Prostate gland (tissue), 2 donors: Measurements from ENCODE around the gene CETP. TPM values are rescaled to one million over a fixed set of nuclear protein-coding genes. Genes with fewer than 3 reads are reported as not detected.

Experiments
- DNase-seq: peaks from one replicate; pipeline ENCODE4 v3.0.0-alpha.2; 2019; ENCODE audit warnings: low spot score
- H3K27ac ChIP-seq, 2 donors: fragments of 200-600 bp; sonication (generic); 2 replicates each; pipeline ENCODE4 v1.5.1; 2017 to 2019
- H3K27me3 ChIP-seq: fragments of 200-600 bp; sonication (generic); replicated peaks from 2 replicates; pipeline ENCODE4 v1.5.1; 2019; ENCODE audit not compliant: insufficient read depth
- H3K36me3 ChIP-seq, 2 donors: fragments of 200-600 bp; sonication (generic); 1 replicate in 1 of 2; 2 replicates in 1 of 2; pipeline versions ENCODE4 v1.5.1 to v1.8.1; 2017 to 2019
- H3K4me1 ChIP-seq: fragments of 200-600 bp; sonication (generic); replicated peaks from 2 replicates; pipeline ENCODE4 v1.5.1; 2019
- H3K4me3 ChIP-seq, 2 donors: fragments of 200-600 bp; sonication (generic); 2 replicates each; pipeline ENCODE4 v1.5.1; 2017 to 2019
- H3K9me3 ChIP-seq: fragments of 200-600 bp; sonication (generic); 2 replicates; pipeline ENCODE4 v1.5.1; 2017
- CTCF ChIP-seq, 4 experiments: fragments of 200-600 bp in 2 of 4; fragments of 450-650 bp in 2 of 4; sonication (generic) in 2 of 4; IDR thresholded peaks; 1 replicate in 3 of 4; 2 replicates in 1 of 4; pipeline ENCODE4 v1.5.1; 2016 to 2019; ENCODE audit warnings: antibody characterized with exemption in 4 of 4, mild to moderate bottlenecking in 2 of 4, moderate library complexity in 2 of 4
- POLR2A ChIP-seq: fragments of 450-650 bp; IDR thresholded peaks from one replicate; pipeline ENCODE4 v1.6.1; 2016; ENCODE audit warnings: antibody characterized with exemption, mild to moderate bottlenecking
- POLR2AphosphoS5 ChIP-seq: sonication (generic); formaldehyde crosslinking; IDR thresholded peaks from one replicate; pipeline ENCODE4 v1.6.1; 2017; ENCODE audit warnings: antibody characterized with exemption
- WGBS: methylation state at CpG from one replicate; pipeline ENCODE4 v1.1.5; 2018; 5-methylcytosine and 5-hydroxymethylcytosine counted together
- intact Hi-C: fragments of 100-400 bp; cut with DNase I; formaldehyde crosslinking; loops from one replicate; pipeline ENCODE4 v1.14.2; 2022
- total RNA-seq, 2 donors: library from RNA; depleted of rRNA; stranded (reverse); fragments of >200 nt; gene quantifications; one replicate each; pipeline ENCODE4 v1.1.0, GENCODE V29; 2016

The CETP gene
- total RNA-seq, 2 donors from 2014 or later, result 0.40 TPM; not detected in 1

- TF ChIP-seq POLR2A (no peak), CTCF (IDR thresholded peaks at IDR 0.05) (no peak)
- Histone ChIP-seq H3K36me3 (no peaks in the 10 kb centered on the region), H3K9me3 (no peaks in the 10 kb centered on the region), H3K4me3 (no peak overlapping the region), H3K27me3 (no peaks in the 10 kb centered on the region), H3K4me1 (no peaks in the 10 kb centered on the region), H3K27ac (no peak overlapping the region)
- intact Hi-C loops, result loop anchor here (5.0 kb wide), 1 partner anchor 83 kb away; the partner anchor contains the start of gene SLC12A3
- WGBS, result 81% methylated on average over 4 of the region's 4 CpGs
- DNase-seq, result no peak
Observed at GRCh38 chr16:56950051-56950450, 11.7 kb upstream of the CETP start.

- TF ChIP-seq CTCF (IDR thresholded peaks at IDR 0.05), result no peak
- no peak for TF ChIP-seq POLR2A
- no peak for TF ChIP-seq POLR2AphosphoS5
- no peaks in the 10 kb centered on the region for H3K36me3 ChIP-seq
- no peak overlapping the region for H3K27ac ChIP-seq
- no peak for DNase-seq
- no peaks in the 10 kb centered on the region for H3K27me3 ChIP-seq
- no peaks in the 10 kb centered on the region for H3K9me3 ChIP-seq
- 85% methylated on average over 7 of the region's 7 CpGs for WGBS
- H3K4me3 ChIP-seq, result no peak overlapping the region
- intact Hi-C loops, result loop anchor here (5.0 kb wide), 1 partner anchor 83 kb away; the partner anchor contains the start of gene SLC12A3
- no peaks in the 10 kb centered on the region for H3K4me1 ChIP-seq
Observed at GRCh38 chr16:56950455-56950854, 11.3 kb upstream of the CETP start.

GRCh38 chr16:56950881-56951771, 10.6 kb upstream of the CETP start:
- Histone ChIP-seq H3K27me3 (no peaks in the 10 kb centered on the region), H3K27ac (no peak overlapping the region), H3K4me1 (no peaks in the 10 kb centered on the region), H3K4me3 (no peak overlapping the region), H3K9me3 (no peaks in the 10 kb centered on the region), H3K36me3 (no peaks in the 10 kb centered on the region)
- WGBS, result 57% methylated on average over 15 of the region's 15 CpGs
- DNase-seq, result peak; percentile 60
- TF ChIP-seq POLR2AphosphoS5 (peak; percentile 34), CTCF (IDR thresholded peaks at IDR 0.05) (peak in 3 of 4 experiments; percentile 68 to 78 (median 69)), POLR2A (no peak)
- intact Hi-C loops, result loop anchor here (5.0 kb wide), 1 partner anchor 84 kb away; the partner anchor contains the start of gene SLC12A3

GRCh38 chr16:56953006-56953405, 8.7 kb upstream of the CETP start:
- DNase-seq, result no peak
- H3K27me3 ChIP-seq, result no peaks in the 10 kb centered on the region
- 80% methylated on average over 6 of the region's 6 CpGs for WGBS
- H3K4me1 ChIP-seq, result no peaks in the 10 kb centered on the region
- TF ChIP-seq POLR2A, result no peak
- no peak for TF ChIP-seq CTCF (IDR thresholded peaks at IDR 0.05)
- TF ChIP-seq POLR2AphosphoS5, result no peak
- H3K27ac ChIP-seq, result no peak overlapping the region
- no peak overlapping the region for H3K4me3 ChIP-seq
- H3K9me3 ChIP-seq, result no peaks in the 10 kb centered on the region
- intact Hi-C loops, result loop anchor here (5.0 kb wide), 1 partner anchor 86 kb away; the partner anchor contains the start of gene SLC12A3
- H3K36me3 ChIP-seq, result no peaks in the 10 kb centered on the region

GRCh38 chr16:56956076-56956475, 5.7 kb upstream of the CETP start:
- Histone ChIP-seq H3K4me3 (no peak overlapping the region), H3K27me3 (no peaks in the 10 kb centered on the region), H3K27ac (no peak overlapping the region), H3K36me3 (no peaks in the 10 kb centered on the region), H3K4me1 (no peaks in the 10 kb centered on the region), H3K9me3 (no peaks in the 10 kb centered on the region)
- no peak for TF ChIP-seq POLR2AphosphoS5
- TF ChIP-seq CTCF (IDR thresholded peaks at IDR 0.05), result no peak
- no peak for TF ChIP-seq POLR2A
- intact Hi-C loops, result no loop called here
- WGBS, result 91% methylated on average over 4 of the region's 4 CpGs
- DNase-seq, result no peak
